ENCODE data around the gene BMP7.
"Not testable (repeated sequence)": the region's sequence is repeated elsewhere in the genome, so short reads cannot be mapped to it uniquely, and the experiment has no call there.

The BMP7 gene

DNA sequence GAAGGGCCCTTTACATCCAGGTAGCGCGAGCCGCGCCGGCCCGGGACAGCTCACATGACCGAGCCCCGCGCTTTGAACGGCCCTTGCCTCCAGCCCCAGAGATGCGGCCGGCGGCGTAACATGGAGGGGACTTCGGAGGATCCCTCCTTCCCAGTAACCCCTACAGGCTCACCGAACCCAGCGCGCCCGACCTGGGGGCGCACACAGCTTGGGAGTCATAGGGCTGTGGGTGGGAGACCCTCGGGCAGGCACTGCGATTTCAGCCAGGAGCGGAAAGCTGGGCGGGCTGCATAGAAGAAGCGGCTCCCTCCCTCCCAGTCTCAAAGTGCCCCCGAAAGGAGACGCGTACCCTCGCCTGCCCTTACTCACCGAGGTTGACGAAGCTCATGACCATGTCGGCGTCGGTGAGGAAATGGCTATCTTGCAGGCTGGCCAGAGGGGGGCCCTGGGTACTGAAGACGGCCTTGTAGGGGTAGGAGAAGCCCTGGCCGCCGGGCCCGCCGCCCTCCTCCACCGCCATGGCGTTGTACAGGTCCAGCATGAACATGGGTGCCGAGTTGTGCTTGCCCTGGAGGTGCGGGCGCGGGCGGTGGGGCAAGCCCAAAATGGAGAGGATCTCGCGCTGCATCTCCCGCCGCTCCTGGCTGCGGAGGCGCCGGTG lies 975 bp downstream of the BMP7 start:
- DNase-seq (ENCODE audit: low spot score): no peak

DNA sequence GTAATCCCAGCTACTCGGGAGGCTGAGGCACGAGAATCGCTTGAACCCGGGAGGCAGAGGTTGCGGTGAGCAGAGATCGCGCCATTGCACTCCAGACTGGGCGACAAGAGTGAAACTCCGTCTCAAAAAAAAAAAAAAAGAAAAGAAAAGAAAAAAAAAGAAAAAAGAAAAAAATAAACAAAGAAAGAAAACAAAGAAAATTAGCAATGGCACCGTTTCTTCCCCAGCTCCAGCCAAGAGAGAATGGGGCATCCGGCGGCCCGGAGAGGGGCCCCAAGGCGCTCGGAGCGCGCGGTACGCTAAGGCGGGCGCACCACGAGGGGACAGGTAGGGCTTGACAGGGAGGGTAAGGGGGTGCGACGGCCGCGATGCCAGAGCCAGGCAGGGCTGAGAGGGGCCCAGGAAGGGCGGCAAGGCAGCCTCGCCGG lies 1.5 kb downstream of the BMP7 start:
- not testable (repeated sequence) for DNase-seq (ENCODE audit: low spot score)

DNA sequence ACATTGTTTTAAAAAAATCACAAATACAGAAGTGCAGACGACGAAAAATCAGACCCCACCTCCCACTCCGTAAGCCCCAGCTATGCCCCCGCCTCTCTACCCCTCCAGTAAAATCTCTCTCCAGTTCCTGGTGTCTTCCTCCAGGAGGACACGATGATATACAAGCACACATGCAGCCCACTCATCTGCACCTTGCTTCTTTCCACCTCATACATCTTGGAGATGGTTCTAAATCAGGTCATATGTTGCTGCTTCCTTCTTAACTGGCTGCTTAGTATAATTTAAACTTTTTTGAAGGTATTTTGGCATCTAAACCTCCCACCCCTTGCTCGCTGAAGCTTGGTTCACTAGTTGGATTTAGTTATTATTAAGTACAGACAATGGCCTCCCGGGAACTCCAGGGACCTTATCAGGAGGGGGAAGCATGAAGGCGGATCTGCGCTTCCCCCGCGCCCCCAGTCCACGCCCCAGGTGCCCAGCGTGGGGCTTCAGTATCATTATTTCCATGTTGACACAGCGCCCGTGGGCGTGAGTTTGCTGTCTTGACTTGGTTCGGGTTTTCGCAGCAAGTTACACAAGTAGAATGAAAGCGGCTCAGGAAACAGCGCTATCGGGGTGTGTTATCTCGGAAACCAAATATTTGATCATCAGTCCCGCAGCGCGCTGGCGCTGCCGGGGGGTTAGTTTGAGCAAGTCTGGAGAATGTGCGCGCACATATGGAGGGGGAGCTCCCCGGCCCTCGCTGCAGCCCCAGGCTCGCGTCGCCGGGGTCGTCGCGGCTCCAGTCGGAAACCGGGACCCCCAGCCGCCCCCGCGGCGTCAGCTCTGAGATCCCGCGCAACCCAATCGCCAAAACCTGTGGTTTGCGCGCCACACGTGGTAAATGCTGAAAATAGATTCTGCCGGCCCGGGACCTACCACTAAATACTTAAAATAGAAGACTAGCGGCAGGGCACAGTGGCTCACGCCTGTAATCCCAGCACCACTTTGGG lies 2.3 kb downstream of the BMP7 start:
- DNase-seq (ENCODE audit: low spot score): no peak

DNA sequence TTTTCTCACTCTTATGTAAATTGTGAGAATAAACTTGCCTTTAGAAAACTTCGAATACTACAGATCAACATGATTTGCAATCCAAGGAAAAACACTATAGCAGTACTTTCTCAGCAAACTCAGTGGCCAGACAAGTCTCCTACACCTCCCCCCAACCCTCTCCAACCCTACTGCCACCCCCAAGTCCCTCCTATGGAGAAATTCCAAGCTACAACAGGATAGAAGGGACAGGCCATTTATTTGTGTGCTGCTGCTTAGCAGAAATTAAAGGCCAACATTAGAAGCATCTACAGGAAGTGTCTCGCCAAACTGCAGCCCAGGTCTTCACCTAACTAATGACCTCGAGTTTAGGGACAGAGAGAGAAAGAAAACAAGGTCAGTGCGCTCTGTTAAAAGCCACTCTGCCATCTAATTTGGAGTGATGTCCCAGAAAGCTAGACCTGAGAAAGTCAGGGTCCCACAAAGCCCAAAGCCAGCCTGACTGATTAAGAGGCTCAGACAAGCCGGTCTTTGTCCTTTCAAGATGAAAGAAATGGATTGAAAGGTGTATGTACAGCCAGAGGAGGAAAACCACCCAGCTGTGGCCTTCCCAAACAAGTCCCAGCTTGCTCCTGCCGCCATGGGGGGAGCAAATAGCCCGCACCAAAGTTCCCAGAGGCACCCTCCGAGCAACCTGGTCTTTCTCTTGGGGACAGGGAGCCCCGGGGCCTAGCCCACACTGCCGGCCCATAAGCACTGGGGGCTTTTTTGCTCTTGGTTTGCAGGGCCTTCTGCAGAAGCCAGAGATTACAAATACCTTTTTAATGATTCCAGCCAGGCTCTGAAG lies 3.4 kb downstream of the BMP7 start:
- DNase-seq (ENCODE audit: low spot score): no peak

DNA sequence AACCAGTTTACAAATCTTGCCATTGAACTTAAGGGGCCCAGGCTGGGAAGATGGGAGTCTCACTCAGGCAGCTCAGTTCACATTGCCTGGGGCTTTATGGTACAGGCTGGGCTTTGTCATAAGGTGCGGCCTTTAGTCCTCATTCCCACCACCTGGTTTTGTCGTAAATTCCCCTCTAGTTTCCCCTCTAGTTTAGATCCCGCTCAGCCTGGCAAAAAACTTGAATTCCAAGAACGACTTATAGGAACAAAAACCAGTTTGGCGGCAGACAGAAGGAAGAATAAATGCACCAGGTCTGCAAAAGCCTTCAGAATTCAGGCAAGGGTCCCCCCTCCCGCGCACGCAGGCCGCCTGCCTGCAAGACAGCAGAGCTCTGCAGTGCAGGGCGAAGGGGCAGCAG lies 4.1 kb downstream of the BMP7 start:
- no peak for DNase-seq (ENCODE audit: low spot score)

DNA sequence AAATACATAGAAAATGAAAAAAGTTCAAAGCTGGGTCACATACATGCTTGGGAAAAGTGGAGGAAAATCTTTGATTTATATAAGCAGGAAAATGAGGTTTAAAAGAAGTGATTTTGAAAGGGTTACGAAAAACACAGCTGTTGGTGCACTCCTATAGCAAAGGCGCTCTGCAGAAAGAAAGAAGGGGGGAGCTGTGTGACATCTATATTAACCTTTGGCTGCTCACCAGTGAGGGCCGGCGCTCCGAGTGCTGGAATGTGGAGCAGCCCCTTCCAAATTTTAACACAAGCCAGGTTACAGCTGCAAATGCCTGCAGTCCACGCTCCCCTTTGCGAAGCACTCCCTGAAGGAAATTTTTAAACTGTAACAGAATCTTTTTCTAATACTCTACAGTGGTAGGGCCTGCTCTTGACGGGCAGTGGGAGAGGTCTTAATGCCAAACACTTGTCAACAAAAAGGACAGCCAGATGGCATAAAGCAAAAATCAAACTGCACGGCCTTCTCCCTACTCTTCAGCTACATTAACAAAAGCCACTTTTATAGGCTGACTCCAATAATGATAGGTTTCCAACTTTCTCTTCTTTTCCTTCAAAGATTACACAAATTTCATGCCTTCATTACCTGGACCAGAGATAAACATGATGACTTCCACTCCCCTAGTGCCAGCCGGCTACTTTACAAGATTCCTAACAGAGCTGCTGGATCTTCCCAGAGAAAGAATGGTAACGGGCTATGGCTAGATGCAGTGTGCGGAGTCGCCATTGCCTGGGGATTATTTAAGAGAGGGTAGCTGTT lies 4.8 kb downstream of the BMP7 start:
- DNase-seq (ENCODE audit: low spot score): no peak

DNA sequence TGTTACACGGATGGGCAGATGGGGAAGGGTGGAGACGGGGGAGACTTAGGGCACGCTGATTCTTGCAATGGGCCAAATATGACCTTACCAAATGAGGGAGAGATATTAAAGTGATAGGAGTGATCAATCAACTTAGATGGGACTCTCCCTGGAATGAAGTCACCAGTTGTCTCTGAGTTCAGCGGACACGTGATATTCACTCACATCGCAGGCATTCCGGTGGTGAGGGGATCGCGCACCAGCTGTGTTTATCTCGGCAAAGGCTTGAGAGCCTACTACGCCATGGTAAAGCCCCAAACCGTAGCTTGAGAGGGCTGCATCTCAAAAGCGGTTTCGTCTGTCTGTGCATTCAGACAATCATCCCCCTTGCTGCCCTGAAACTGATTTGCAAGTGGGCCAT lies 5.5 kb downstream of the BMP7 start:
- DNase-seq (ENCODE audit: low spot score): no peak

DNA sequence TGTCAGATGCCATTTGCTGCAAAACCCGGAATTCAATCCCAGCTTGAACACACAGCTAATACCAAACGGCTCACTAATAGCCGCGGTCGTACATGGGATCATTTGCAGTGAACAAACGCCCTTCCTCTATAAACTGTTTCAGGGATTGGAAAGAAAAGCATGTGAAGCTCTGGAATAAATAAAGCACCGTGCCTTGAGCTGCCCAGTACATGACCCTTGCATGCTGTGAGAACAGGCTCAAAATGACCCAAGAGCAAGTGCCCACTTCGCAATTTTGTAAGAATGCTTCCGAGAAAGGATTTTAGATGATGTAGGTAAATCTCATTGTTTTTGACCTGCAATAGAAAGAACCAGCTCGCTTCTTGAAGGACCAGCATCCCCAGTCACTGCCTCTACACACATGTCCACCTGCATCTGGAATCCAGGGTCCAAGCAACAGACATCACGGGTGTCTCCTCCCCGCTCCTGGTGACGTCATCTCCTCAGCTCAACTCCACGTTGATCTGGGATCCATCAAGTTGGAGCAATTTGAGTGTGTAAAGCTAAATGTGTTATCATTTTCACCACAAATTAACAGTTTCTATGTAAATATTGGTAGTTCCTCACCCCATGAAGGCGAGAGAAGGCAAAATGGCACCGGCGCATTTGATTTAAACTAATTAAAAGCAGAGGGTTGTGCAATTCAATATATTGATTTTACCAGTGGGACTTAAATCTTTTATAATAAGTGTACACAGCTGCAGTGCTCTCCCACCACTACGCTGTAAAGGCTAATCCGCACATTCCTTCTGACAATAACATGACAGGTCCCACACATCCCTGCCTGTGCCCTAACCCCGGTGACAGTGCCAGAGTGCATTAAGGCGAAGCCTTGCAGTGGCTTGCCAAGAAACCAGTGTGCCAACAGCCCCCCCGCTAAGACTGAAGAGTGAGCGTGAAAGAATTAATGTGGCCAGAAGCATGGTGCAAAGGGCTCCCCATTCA lies 6.2 kb downstream of the BMP7 start:
- no peak for DNase-seq (ENCODE audit: low spot score)

DNA sequence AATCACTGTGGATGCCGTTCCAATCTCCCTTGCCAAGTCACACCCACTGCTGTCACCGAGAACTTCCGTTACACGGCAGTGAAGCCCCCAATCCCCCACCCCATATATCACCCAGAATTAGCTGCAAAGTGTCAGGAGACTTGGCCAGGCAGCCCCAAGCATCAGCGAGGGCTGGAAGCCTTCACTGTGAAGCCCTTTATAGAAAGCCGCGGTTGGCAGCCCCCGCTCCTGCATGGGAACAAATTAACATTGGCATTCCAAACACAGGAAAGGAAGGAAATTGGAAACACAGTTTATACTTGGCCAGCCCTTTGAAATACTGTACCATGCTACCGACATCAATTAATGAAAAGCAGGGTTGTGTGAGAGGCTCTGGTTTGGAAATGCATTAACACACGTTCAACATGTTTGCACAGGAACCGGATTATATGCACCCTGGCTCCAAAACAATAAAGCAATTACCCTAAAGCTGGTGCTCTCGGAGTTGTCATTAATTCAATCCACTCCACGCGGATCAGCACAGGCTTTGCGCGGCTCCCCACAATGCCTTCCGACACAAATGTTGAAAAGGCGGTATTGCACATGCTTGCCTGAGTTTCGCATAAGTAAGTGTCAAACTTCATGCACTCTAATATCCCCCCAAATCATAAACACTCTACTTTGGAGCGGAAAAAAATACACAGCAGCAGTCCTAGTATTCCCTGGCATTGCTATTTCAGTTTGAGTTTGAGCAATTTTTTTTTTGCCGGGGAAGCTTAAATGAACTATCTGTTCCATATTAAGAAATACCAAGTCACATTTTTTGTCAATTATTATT lies 7.1 kb downstream of the BMP7 start:
- no peak for DNase-seq (ENCODE audit: low spot score)

DNA sequence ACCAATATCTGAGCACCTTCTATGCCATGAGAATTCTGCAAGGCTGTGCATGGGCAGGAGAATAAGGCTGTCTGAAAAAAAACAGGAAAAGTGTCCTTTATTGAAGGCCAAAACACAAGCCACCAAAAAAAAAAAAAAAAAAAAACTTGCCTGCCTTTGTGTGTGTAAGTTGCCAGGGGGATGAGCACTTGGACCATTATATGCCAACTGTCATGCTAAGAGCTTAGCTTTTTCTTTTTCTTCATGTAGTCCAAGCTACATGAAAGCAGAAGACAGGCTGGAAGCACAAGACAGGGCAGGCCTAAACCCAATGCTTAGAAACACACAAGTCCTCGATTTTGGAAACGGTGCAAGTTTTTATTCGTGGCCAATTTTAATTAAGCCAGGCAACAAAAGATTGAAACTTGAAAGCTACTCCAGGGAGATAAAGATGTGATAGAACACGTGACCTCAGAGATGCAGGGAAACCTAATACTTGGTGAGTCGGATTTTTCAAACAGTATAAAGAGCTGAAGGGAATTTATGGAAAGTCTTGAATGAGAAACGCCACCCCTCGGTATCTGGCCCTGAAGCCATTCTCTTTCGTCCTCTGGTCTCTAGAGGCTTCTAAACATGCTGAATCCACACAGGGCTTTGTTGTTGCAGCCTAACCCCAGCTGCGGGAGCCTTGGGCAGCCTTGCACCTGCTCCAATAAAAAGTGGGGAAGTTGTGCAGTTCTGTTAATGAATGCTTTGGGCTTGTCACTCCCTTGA lies 8.6 kb downstream of the BMP7 start:
- DNase-seq (ENCODE audit: low spot score): no peak

DNA sequence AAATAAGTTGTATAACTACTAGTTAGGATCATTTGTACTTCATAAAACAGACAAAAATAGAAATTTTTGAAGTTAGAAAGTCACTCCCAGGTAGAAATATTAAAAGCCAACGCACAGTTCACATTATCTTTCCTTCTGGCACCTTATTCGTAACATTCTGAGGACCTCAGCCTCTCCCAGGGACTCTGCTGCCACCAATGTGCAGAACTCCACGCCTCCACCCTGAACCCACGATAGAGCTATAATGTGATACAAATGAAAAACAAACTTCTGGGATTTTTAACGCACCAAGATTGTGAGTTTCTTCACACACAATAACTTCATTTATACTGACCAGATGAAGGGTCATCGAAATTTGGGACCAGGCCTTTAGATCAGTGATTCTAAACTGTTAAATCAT lies 9.5 kb downstream of the BMP7 start:
- no peak for DNase-seq (ENCODE audit: low spot score)

DNA sequence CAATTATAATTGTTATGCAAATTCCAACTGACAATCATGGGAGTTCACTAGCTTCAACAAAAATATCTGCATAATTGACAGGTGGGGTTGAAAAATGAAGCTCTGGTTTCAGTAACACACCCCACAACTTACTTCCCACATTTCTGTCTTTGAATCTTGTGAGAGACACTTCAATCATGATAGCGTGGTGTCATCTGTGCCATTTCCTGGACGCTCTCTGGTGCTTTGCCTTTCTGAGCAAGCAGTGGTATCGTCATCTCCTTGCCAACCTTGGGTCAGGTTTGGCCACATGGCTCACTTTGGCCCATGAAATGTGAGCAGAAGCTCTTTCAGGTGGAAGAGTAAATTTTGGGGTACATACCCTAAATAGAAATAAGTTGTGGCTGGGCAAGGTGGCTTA lies 10.2 kb downstream of the BMP7 start:
- DNase-seq (ENCODE audit: low spot score): no peak

DNA sequence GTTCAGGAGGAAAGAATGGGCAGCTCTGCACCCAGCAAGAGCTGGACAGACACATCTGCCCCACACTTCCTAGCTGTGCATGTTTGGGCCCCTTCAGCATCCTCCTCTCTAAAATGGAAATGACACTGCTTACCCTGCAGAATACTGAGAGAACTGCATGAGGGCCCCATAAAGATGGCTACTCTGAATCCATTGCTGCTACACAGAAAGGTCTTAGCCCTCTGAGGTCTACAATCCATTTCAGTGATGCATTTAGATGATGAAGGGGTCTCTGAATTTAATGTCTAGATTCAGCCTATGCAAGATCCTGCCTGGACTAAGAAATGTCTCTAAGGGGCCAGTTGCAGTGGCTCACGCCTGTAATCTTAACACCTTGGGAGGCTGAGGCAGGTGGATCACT lies 11.3 kb downstream of the BMP7 start:
- DNase-seq (ENCODE audit: low spot score): no peak

DNA sequence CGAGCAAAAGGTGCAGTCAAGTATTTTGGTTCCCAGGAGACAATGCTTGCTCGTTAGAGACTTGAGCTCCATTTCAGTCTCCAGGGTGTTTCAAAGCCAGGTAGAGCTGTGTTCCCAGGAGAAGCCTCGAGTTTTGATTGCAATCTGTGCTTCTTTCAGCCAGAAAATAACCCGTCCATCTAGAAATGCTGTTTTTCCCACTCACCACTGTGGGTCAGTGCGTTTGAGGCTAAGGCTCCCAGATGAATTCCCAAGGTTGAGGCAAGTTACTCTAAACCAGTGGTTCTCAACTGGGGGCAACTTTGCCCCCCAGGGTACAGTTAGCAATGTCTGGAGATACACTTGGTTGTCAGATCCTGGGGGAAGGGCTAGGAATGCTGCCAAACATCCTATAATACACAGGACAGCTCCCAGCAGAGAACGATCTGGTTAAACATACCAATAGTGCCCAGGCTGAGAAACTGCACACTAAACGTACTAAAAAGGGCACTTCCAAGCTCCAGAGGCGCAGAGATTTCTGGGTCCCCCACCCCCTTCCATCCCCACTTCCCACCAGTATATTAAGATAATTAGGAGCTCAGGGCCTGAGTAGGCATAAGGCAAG lies 13.8 kb downstream of the BMP7 start:
- no peak for DNase-seq (ENCODE audit: low spot score)

DNA sequence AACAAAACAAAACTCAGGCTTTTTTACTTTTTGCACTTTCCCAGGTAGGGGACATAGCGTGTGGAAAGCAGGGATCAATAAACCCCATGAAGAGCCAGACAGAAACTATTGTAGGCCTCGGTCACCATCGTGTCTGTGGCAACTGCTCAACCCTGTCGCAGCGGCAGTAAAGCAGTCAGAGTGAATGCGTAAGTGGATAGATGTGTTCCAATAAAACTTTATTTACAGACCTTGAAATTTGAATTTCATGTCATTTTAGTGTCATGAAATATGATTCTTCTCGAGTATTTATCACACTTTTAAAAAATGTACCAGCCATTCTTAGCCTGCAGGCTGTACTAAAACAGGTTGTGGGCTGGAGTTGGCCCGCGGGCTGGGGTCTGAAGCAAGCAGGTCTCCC lies 14.5 kb downstream of the BMP7 start:
- no peak for DNase-seq (ENCODE audit: low spot score)

DNA sequence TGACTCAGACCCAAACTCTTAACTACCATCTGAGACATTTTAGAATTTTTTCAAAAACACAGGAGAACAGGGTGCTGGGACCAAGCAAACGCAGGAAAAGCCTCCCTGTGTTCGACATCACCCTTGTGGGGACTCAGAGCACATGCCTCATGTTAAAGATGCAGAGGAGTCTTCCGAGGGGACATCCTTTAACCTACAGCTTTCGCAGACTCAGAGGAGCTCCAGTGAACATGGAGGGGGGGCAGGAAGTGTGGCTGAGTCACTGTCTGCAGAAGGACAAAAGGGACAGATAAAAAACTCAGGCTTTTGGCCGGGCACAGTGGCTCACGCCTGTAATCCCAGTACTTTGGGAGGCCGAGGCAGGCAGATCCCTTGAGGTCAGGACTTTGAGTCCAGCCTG lies 15.1 kb downstream of the BMP7 start:
- no peak for DNase-seq (ENCODE audit: low spot score)

DNA sequence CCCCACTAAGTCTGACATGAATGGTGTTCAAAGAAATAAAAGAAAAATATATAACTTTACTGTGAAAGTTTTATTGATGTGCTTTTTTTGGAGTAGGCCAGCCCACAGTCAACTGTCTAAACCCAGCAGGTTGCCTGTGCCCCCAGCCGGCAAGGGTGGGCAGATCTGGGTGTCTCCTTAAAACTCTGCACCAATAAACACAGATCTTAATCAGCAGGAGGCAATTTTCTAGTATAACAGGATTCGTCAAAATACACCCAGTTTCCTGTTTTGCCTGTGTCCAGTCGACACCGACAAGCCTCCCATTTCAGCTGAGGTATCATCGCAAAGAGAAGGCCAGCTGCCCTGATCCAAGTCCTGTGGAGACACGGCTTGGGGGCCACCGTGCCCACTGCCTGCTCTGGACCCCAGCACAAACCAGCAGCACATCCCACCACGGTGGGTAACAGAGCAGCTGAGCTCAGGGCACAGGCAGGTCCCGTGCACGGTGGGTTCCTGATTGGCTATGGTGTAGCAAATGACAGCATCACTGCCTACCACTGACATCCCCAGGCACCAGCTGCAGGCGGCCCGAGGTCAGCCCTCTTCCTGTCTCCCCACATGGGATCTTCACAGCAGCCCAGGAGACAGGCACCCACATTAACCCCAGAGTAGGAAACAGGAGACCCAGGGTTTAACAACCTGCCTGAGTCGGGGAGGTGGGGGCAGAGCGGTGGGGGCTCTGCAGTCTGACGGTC lies 15.7 kb downstream of the BMP7 start:
- no peak for DNase-seq (ENCODE audit: low spot score)

DNA sequence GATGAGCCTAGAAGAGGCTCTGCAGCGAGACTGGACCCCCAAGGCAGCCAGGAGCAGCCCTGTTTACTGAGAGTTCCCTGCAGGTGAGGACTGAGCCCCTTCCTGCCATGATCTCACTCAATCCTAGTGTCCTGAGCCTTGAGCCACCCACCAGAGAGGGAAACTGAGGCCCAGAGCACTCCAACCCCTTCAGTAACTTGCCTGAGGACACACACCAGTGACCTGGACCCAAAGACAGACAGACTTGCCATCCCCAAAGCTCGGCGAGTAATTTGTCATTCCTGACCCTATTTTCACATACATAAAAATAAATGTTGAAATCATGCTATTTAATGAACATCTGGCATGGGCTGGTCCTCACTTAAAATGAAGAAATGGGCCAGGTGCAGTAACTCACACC lies 16.7 kb downstream of the BMP7 start:
- no peak for DNase-seq (ENCODE audit: low spot score)

All from hematopoietic multipotent progenitor cell treated with erythropoietin and hydrocortisone succinate and interleukin-3 and kit ligand, for 15 days (in vitro differentiated cells).